H1 (cell line): ENCODE data around the gene COCH. TPM values are rescaled to one million over a fixed set of nuclear protein-coding genes. Genes with fewer than 3 reads are reported as not detected.
"Not testable (repeated sequence)": the region's sequence is repeated elsewhere in the genome, so short reads cannot be mapped to it uniquely, and the experiment has no call there.

Experiments used
- CTCF ChIA-PET: fragments of 300-600 bp; sonication (Branson Sonifier 250); formaldehyde crosslinking; loops from one replicate; lab custom pipeline; 2021; ENCODE audit not compliant: partially characterized antibody; lab: Charles Lee
- POLR2A ChIA-PET: fragments of 300-600 bp; sonication (Branson Sonifier 250); formaldehyde crosslinking; loops from one replicate; lab custom pipeline; 2021; ENCODE audit warnings: inconsistent platforms; ENCODE audit not compliant: partially characterized antibody; lab: Charles Lee
- DNase-seq, 2 experiments: peaks; one replicate each; pipeline versions ENCODE4 v3.0.0 to v3.0.0-alpha.2; 2010 to 2022; ENCODE audit warnings: low spot score in 2 of 2, low read depth in 1 of 2, mixed read lengths in 1 of 2
- FAIRE-seq: peaks from 2 replicates; lab custom pipeline; 2011; peaks lifted over from hg19 to GRCh38; lab: Jason Lieb, UNC
- H2AFZ ChIP-seq: 2 replicates; pipeline ENCODE4 v1.8.1; 2012; ENCODE audit warnings: low read length, inconsistent platforms
- H2AK5ac ChIP-seq: 2 replicates; pipeline ENCODE4 v1.6.1; 2013; ENCODE audit warnings: low read depth, low read length
- H2BK120ac ChIP-seq: replicated peaks from 2 replicates; pipeline ENCODE3; 2013; ENCODE audit warnings: low read depth, low read length, inconsistent platforms
- H2BK12ac ChIP-seq: 2 replicates; pipeline ENCODE4 v1.6.1; 2013; ENCODE audit warnings: low read depth, low read length
- H2BK15ac ChIP-seq: 2 replicates; pipeline ENCODE4 v1.6.1; 2013; ENCODE audit warnings: low read length
- H2BK20ac ChIP-seq: 2 replicates; pipeline ENCODE4 v1.6.1; 2013; ENCODE audit warnings: low read length
- H2BK5ac ChIP-seq: 2 replicates; pipeline ENCODE4 v1.6.1; 2013; ENCODE audit warnings: low read depth, low read length
- H3K14ac ChIP-seq: 2 replicates; pipeline ENCODE4 v1.6.1; 2013; ENCODE audit warnings: inconsistent platforms; ENCODE audit not compliant: insufficient read length
- H3K18ac ChIP-seq: 2 replicates; pipeline ENCODE4 v1.6.1; 2013; ENCODE audit warnings: low read length; ENCODE audit errors: extremely low read depth
- H3K23ac ChIP-seq: 2 replicates; pipeline ENCODE4 v1.6.1; 2013; ENCODE audit warnings: inconsistent platforms; ENCODE audit not compliant: insufficient read length
- H3K23me2 ChIP-seq: 2 replicates; pipeline ENCODE4 v1.6.1; 2013; ENCODE audit warnings: low read depth, low read length
- H3K27ac ChIP-seq: 2 replicates; pipeline ENCODE4 v1.6.1; 2011; ENCODE audit warnings: low read depth, low read length, inconsistent platforms
- H3K27me3 ChIP-seq, 4 experiments: replicated peaks in 1 of 4; 1 replicate in 1 of 4; 2 replicates in 3 of 4; pipeline versions ENCODE4 v1.6.1 to v1.8.1; 2011 to 2013; ENCODE audit warnings: low read length in 3 of 4, mild to moderate bottlenecking in 3 of 4, inconsistent platforms in 2 of 4, mixed read lengths in 2 of 4, moderate library complexity in 1 of 4; ENCODE audit not compliant: control insufficient read depth in 3 of 4, insufficient read depth in 3 of 4; ENCODE audit errors: extremely low read depth in 1 of 4
- H3K36me3 ChIP-seq, 4 experiments: 2 replicates each; pipeline versions ENCODE4 v1.6.1 to v1.8.1; 2011 to 2013; ENCODE audit warnings: mild to moderate bottlenecking in 4 of 4, low read length in 3 of 4, moderate library complexity in 2 of 4, control low read depth in 1 of 4, inconsistent platforms in 1 of 4; ENCODE audit not compliant: insufficient read depth in 4 of 4, control insufficient read depth in 2 of 4
- H3K4ac ChIP-seq: replicated peaks from 2 replicates; pipeline ENCODE3; 2013; ENCODE audit warnings: low read length, low read depth, mixed read lengths, inconsistent platforms; ENCODE audit not compliant: insufficient read length
- H3K4me1 ChIP-seq, 4 experiments: replicated peaks in 1 of 4; 1 replicate in 1 of 4; 2 replicates in 3 of 4; pipeline versions ENCODE4 v1.6.1 to v1.8.1; 2011 to 2013; ENCODE audit warnings: low read length in 3 of 4, inconsistent platforms in 2 of 4, mixed read lengths in 1 of 4; ENCODE audit not compliant: insufficient read depth in 4 of 4, control insufficient read depth in 3 of 4
- H3K4me2 ChIP-seq, 2 experiments: 2 replicates each; pipeline versions ENCODE4 v1.6.1 to v1.8.1; 2011 to 2013; ENCODE audit warnings: low read depth in 2 of 2, low read length in 2 of 2, control low read depth in 1 of 2, inconsistent platforms in 1 of 2, mild to moderate bottlenecking in 1 of 2; ENCODE audit not compliant: insufficient read depth in 1 of 2
- H3K4me3 ChIP-seq, 4 experiments: fragments of 200-600, 300-600 bp in 1 of 4; sonication (generic), shearing (Covaris generic), sonication (Bioruptor Twin) in 1 of 4; 2 replicates each; pipeline versions ENCODE4 v1.5.1 to v1.8.1; 2011 to 2016; ENCODE audit warnings: low read length in 4 of 4, low read depth in 3 of 4, control low read depth in 2 of 4, inconsistent platforms in 2 of 4, mild to moderate bottlenecking in 2 of 4, mixed read lengths in 1 of 4, moderate library complexity in 1 of 4; ENCODE audit not compliant: insufficient read depth in 2 of 4; ENCODE audit errors: extremely low read depth in 1 of 4
- H3K56ac ChIP-seq: replicated peaks from 2 replicates; pipeline ENCODE3; 2013; ENCODE audit warnings: low read depth, mild to moderate bottlenecking, mixed read lengths, low read length, inconsistent platforms; ENCODE audit not compliant: insufficient read length
- H3K79me1 ChIP-seq: 2 replicates; pipeline ENCODE4 v1.6.1; 2013; ENCODE audit warnings: low read depth, low read length, control low read depth
- H3K79me2 ChIP-seq, 2 experiments: 2 replicates each; pipeline versions ENCODE4 v1.6.1 to v1.8.1; 2012 to 2013; ENCODE audit warnings: low read length in 2 of 2, mild to moderate bottlenecking in 2 of 2, inconsistent platforms in 1 of 2; ENCODE audit not compliant: insufficient read depth in 2 of 2, control insufficient read depth in 1 of 2
- H3K9ac ChIP-seq, 4 experiments: replicated peaks in 1 of 4; 1 replicate in 1 of 4; 2 replicates in 3 of 4; pipeline versions ENCODE4 v1.6.1 to v1.8.1; 2011 to 2013; ENCODE audit warnings: low read depth in 3 of 4, low read length in 3 of 4, control low read depth in 2 of 4, mild to moderate bottlenecking in 2 of 4, moderate library complexity in 2 of 4, inconsistent platforms in 1 of 4; ENCODE audit errors: extremely low read depth in 1 of 4
- H3K9me3 ChIP-seq, 2 experiments: 2 replicates each; pipeline versions ENCODE4 v1.6.1 to v1.8.1; 2012 to 2013; ENCODE audit warnings: mild to moderate bottlenecking in 2 of 2, moderate library complexity in 2 of 2, control low read depth in 1 of 2, inconsistent platforms in 1 of 2, low read depth in 1 of 2, low read length in 1 of 2, mixed read lengths in 1 of 2; ENCODE audit not compliant: insufficient read depth in 2 of 2
- H4K20me1 ChIP-seq, 2 experiments: replicated peaks in 1 of 2; 2 replicates each; pipeline versions ENCODE3 to v1.8.1; 2011 to 2013; ENCODE audit warnings: inconsistent platforms in 2 of 2, low read length in 2 of 2, mild to moderate bottlenecking in 1 of 2; ENCODE audit not compliant: insufficient read depth in 2 of 2, control insufficient read depth in 1 of 2
- H4K5ac ChIP-seq: 2 replicates; pipeline ENCODE4 v1.6.1; 2013; ENCODE audit warnings: low read length, low read depth, mixed read lengths, inconsistent platforms; ENCODE audit not compliant: insufficient read length
- H4K8ac ChIP-seq: 2 replicates; pipeline ENCODE4 v1.8.0; 2013; ENCODE audit warnings: mild to moderate bottlenecking, moderate library complexity, low read length, inconsistent platforms; ENCODE audit not compliant: insufficient read depth; ENCODE audit errors: extremely low read depth
- H4K91ac ChIP-seq: replicated peaks from 2 replicates; pipeline ENCODE3; 2013; ENCODE audit warnings: low read length, mixed read lengths, inconsistent platforms; ENCODE audit not compliant: insufficient read length
- WGBS, 2 experiments: shearing (Covaris generic) in 1 of 2; methylation state at CpG; one replicate each; pipeline versions ENCODE4 v1.1.6 to v1.1.7; 2013 to 2015; ENCODE audit warnings: low lambda C conversion rate in 2 of 2, mixed read lengths in 2 of 2, inconsistent platforms in 1 of 2, low coverage in 1 of 2, missing lambda C conversion rate in 1 of 2; ENCODE audit not compliant: insufficient replicate concordance in 2 of 2, insufficient coverage in 1 of 2, insufficient read length in 1 of 2; ENCODE audit errors: extremely low coverage in 1 of 2, missing lambda C conversion rate in 1 of 2; 5-methylcytosine and 5-hydroxymethylcytosine counted together
- polyA plus RNA-seq, 7 experiments: library from polyadenylated mRNA; depleted of rRNA in 3 of 7; stranded (reverse) in 5 of 7; unstranded in 2 of 7; fragments of >200 nt in 5 of 7; fragments of 200-250 nt in 2 of 7; gene quantifications; 1 replicate in 5 of 7; 2 replicates in 1 of 7; 4 replicates in 1 of 7; pipeline versions ENCODE4 v1.2.1 to v1.2.3, GENCODE V29; 2011 to 2013; ENCODE audit warnings: missing spikeins in 2 of 7, mixed read lengths in 2 of 7
- total RNA-seq: library from RNA; stranded (reverse); fragmentation: NEBNext Ultra II Directional; extraction: Animal tissue kit (Norgen Biotek cat#: 25700); gene quantifications from 2 replicates; pipeline ENCODE4 v1.2.1, GENCODE V29; 2021

COCH gene
- total and polyA plus RNA-seq, 2 of the 8 experiments (the other 6 are each of a cell fraction or from before 2014, with no cell fraction given): 12.9 to 30.8 TPM

DNA sequence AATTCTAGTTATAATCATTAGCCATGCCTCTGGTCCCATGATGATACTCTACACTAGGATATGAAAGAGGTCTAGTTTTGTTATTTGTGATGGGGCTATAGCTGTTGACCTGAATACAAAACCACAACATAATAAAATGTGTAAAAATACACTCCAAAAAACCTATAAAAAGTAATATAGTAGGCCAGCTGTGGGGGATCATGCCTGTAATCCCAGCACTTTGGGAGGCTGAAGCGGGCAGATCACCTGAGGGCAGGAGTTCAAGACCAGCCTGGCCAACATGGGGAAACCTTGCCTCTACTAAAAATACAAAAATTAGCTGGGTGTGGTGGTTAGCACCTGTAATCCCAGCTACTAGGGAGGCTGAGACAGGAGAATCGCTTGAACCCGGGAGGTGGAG is 22.8 kb downstream of the COCH start:
- WGBS, 2 experiments: 76% methylated on average over 3 of the region's 3 CpGs; no CpG with 5 or more reads in 1 of the 2 experiments

More for the DNA sequence above, 22.8 kb downstream of the COCH start:
- H3K27ac ChIP-seq, H3K4me2 ChIP-seq, H2BK15ac ChIP-seq, H2BK5ac ChIP-seq, H4K20me1 ChIP-seq, H2BK20ac ChIP-seq, H2AK5ac ChIP-seq, H3K79me2 ChIP-seq, H3K4me3 ChIP-seq, H3K14ac ChIP-seq, H2AFZ ChIP-seq, POLR2A ChIA-PET, H3K9ac ChIP-seq, H3K4me1 ChIP-seq, H3K23me2 ChIP-seq, H4K91ac ChIP-seq, H3K56ac ChIP-seq, H3K9me3 ChIP-seq, H4K8ac ChIP-seq, DNase-seq, CTCF ChIA-PET, H3K79me1 ChIP-seq, H4K5ac ChIP-seq, H3K4ac ChIP-seq, H2BK120ac ChIP-seq, H3K23ac ChIP-seq, H3K18ac ChIP-seq, FAIRE-seq, H3K27me3 ChIP-seq, H2BK12ac ChIP-seq: not testable (repeated sequence)
- H3K36me3 ChIP-seq: peaks cover 2 to 18% (median 7%) of the 10 kb centered on the region in 4 experiments; a peak in 4 of 8 replicates
